ENCODE measurements around the gene SP3. TPM values are rescaled to one million over a fixed set of nuclear protein-coding genes. Genes with fewer than 3 reads are reported as not detected.

SP3 gene
- total and polyA plus RNA-seq, 2 of the 8 experiments (the other 6 are each of a cell fraction or from before 2014, with no cell fraction given), result 31.0 to 92.1 TPM

DNA sequence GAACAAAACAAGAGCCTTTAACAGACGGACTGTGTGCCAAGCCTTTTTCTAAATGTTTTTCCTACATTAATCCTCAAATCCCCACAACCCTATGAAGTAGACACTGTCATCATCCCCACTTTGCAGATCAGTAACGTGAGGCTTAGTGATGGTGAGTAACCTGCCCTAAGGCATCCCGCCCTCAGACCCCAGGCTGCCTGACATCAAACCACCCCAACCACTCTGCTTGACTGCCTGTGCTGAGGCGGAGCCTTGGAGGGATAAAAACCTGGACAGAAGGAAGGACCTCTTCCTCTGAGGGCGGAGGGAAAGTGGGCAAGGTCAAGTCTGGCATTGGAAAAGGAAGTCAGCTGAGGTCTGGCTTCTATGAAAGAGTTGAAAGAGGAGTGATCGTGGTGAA is 104.6 kb downstream of the SP3 start (continued):
- TF ChIP-seq GTF2F1 (IDR thresholded peaks at IDR 0.05; ENCODE audit: borderline replicate concordance, low read depth, low read length), result no peak
- TF ChIP-seq YY1 (IDR thresholded peaks at IDR 0.05; ENCODE audit: low read depth, low read length), result no peak
- no peak for TF ChIP-seq GABPA (IDR thresholded peaks at IDR 0.05; ENCODE audit: borderline replicate concordance, insufficient read depth, low read length)
- no peak for TF ChIP-seq EP300 (IDR thresholded peaks at IDR 0.05; ENCODE audit: borderline replicate concordance in 1 of 2, low read depth in 2 of 2, low read length in 2 of 2)

Measured in H1 (cell line).